PC-9 (cell line): ENCODE results near the gene APOA4.

ENCODE experiments used
- CTCF ChIP-seq: fragments of 200-600 bp; sonication (generic); conservative IDR thresholded peaks from 2 replicates; pipeline ENCODE4 v1.6.1; 2017; ENCODE audit warnings: mixed run types, antibody characterized with exemption, mild to moderate bottlenecking, moderate library complexity
- EZH2 ChIP-seq: fragments of 200-600 bp; sonication (generic); IDR thresholded peaks from 2 replicates; pipeline ENCODE4 v1.8.0; 2017; ENCODE audit warnings: antibody characterized with exemption, low read depth

- TF ChIP-seq CTCF (no peak), EZH2 (no peak)
Measured at GRCh38 chr11:116775975-116776374, 47.1 kb downstream of the APOA4 start.
